Common myeloid progenitor, CD34-positive (primary cell): ENCODE measurements around the gene DDX39A.

Experiments
- CTCF ChIA-PET: fragments of 350-600 bp; sonication (Branson Sonifier 250); formaldehyde crosslinking; loops from one replicate; lab custom pipeline; 2021; ENCODE audit warnings: antibody characterized with exemption; lab: Charles Lee
- POLR2A ChIA-PET: fragments of 350-600 bp; sonication (Branson Sonifier 250); formaldehyde crosslinking; loops from one replicate; lab custom pipeline; 2021; ENCODE audit warnings: antibody characterized with exemption; lab: Charles Lee
- DNase-seq, 3 donors: peaks; one replicate each; pipeline versions ENCODE4 v3.0.0 to v3.0.0-alpha.2; 2013
- H3K27ac ChIP-seq, 2 experiments: 1 replicate in 1 of 2; 2 replicates in 1 of 2; pipeline ENCODE4 v1.7.0; 2013; ENCODE audit warnings: inconsistent platforms in 2 of 2, low read length in 2 of 2, mild to moderate bottlenecking in 2 of 2, low read depth in 1 of 2, moderate library complexity in 1 of 2; ENCODE audit not compliant: severe bottlenecking in 2 of 2, insufficient read depth in 1 of 2, poor library complexity in 1 of 2
- H3K27me3 ChIP-seq, 5 experiments: replicated peaks in 2 of 5; 1 replicate in 3 of 5; 2 replicates in 2 of 5; pipeline versions ENCODE4 v1.6.1 to v1.7.0; 2013; ENCODE audit warnings: low read length in 4 of 5, mild to moderate bottlenecking in 2 of 5, moderate library complexity in 2 of 5, inconsistent platforms in 1 of 5; ENCODE audit not compliant: insufficient read depth in 5 of 5, control insufficient read depth in 4 of 5
- H3K36me3 ChIP-seq, 4 experiments: 1 replicate in 2 of 4; 2 replicates in 2 of 4; pipeline versions ENCODE4 v1.6.1 to v1.7.0; 2013; ENCODE audit warnings: low read length in 3 of 4, control low read depth in 1 of 4, mild to moderate bottlenecking in 1 of 4; ENCODE audit not compliant: control insufficient read depth in 4 of 4, insufficient read depth in 4 of 4
- H3K4me1 ChIP-seq, 4 experiments: 1 replicate in 3 of 4; 2 replicates in 1 of 4; pipeline versions ENCODE4 v1.6.1 to v1.7.1; 2013; ENCODE audit warnings: low read length in 3 of 4, mild to moderate bottlenecking in 3 of 4, control low read depth in 1 of 4, inconsistent platforms in 1 of 4, moderate library complexity in 1 of 4; ENCODE audit not compliant: control insufficient read depth in 4 of 4, insufficient read depth in 4 of 4; ENCODE audit errors: control extremely low read depth in 1 of 4
- H3K4me3 ChIP-seq, 7 experiments: 1 replicate in 4 of 7; 2 replicates in 3 of 7; pipeline versions ENCODE4 v1.5.1 to v1.7.0; 2013; ENCODE audit warnings: mild to moderate bottlenecking in 7 of 7, low read length in 6 of 7, moderate library complexity in 6 of 7, inconsistent platforms in 2 of 7, low read depth in 2 of 7, control low read depth in 1 of 7; ENCODE audit not compliant: insufficient read depth in 4 of 7, control insufficient read depth in 1 of 7; ENCODE audit errors: extremely low read depth in 1 of 7
- H3K9me3 ChIP-seq, 5 experiments: 1 replicate in 4 of 5; 2 replicates in 1 of 5; pipeline versions ENCODE4 v1.6.1 to v1.7.1; 2013; ENCODE audit warnings: low read length in 4 of 5, mild to moderate bottlenecking in 2 of 5, inconsistent platforms in 1 of 5, low read depth in 1 of 5, moderate library complexity in 1 of 5; ENCODE audit not compliant: control insufficient read depth in 4 of 5, insufficient read depth in 2 of 5; ENCODE audit errors: control extremely low read depth in 1 of 5
- WGBS: methylation state at CpG from one replicate; pipeline ENCODE4 v1.1.5; 2013; ENCODE audit not compliant: insufficient coverage; 5-methylcytosine and 5-hydroxymethylcytosine counted together

DDX39A gene

DNA sequence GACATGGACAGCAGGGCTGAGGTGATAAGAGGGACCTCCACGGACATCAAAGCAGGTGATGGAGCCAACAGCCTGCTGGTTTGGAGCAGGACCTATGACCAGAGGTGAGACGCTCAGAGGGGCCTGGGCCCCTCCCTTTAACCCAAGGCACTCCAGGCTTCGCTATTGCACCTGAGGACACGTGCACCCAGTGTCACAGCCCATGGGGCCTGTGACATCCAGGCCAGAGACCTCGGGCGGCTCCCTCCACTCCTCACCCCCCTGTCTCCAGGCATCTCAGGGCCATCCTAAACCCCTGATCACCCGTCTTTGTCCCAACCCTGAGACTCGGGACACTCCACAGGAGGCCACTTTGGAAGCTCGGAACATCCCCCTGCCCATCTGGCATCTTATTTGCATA is 25.0 kb downstream of the DDX39A start:
- Histone ChIP-seq H3K27ac (no peak overlapping the region), H3K36me3 (peaks cover 10 to 79% (median 50%) of the 10 kb centered on the region in 4 experiments), H3K27me3 (no peaks in the 10 kb centered on the region), H3K4me1 (no peaks in the 10 kb centered on the region), H3K9me3 (no peaks in the 10 kb centered on the region), H3K4me3 (no peak overlapping the region)
- CTCF ChIA-PET, result interaction anchor here (1.6 kb wide), 1 partner anchor 10 kb away, joined by 4 read pairs; no protein-coding TSS in a partner anchor
- DNase-seq, result no peak
- POLR2A ChIA-PET, result interaction anchor here (0.7 to 1.9 kb wide), 2 partner anchors 12 to 33 kb away, joined by 5 to 6 read pairs; no protein-coding TSS in a partner anchor
- 96% methylated on average over 8 of the region's 9 CpGs for whole genome bisulfite sequencing

- POLR2A ChIA-PET, result interaction anchor here (0.6 to 1.3 kb wide), 3 partner anchors 9 to 32 kb away, joined by 3 to 6 read pairs (median 5); partner anchors contain the start of gene ADGRE5
- Histone ChIP-seq H3K4me3 (no peak overlapping the region), H3K27ac (no peak overlapping the region), H3K27me3 (no peaks in the 10 kb centered on the region), H3K9me3 (no peaks in the 10 kb centered on the region), H3K36me3 (peaks cover 10 to 77% (median 47%) of the 10 kb centered on the region in 4 experiments), H3K4me1 (peaks cover 0 to 2% (median 0%) of the 10 kb centered on the region in 4 experiments)
- DNase-seq, result no peak
- WGBS, result 94% methylated on average over 4 of the region's 5 CpGs
- CTCF ChIA-PET, result interaction anchor here (3.1 kb wide), 1 partner anchor 11 kb away, joined by 12 read pairs; no protein-coding TSS in a partner anchor
Measured at GRCh38 chr19:14393329-14393728, 25.8 kb downstream of the DDX39A start.

GRCh38 chr19:14391156-14391821 is 27.9 kb downstream of the DDX39A start:
- Histone ChIP-seq H3K27ac (no peak overlapping the region), H3K4me1 (peaks cover 0 to 2% (median 0%) of the 10 kb centered on the region in 4 experiments), H3K27me3 (no peaks in the 10 kb centered on the region), H3K9me3 (no peaks in the 10 kb centered on the region), H3K36me3 (peaks cover 10 to 68% (median 44%) of the 10 kb centered on the region in 4 experiments), H3K4me3 (no peak overlapping the region)
- CTCF ChIA-PET, result interaction anchor here (0.6 to 3.1 kb wide), 3 partner anchors 13 to 1594 kb away, joined by 3 to 12 read pairs (median 3); no protein-coding TSS in a partner anchor
- POLR2A ChIA-PET, result no interaction called here
- 96% methylated on average over 3 of the region's 10 CpGs for WGBS
- no peak for DNase-seq

DNA sequence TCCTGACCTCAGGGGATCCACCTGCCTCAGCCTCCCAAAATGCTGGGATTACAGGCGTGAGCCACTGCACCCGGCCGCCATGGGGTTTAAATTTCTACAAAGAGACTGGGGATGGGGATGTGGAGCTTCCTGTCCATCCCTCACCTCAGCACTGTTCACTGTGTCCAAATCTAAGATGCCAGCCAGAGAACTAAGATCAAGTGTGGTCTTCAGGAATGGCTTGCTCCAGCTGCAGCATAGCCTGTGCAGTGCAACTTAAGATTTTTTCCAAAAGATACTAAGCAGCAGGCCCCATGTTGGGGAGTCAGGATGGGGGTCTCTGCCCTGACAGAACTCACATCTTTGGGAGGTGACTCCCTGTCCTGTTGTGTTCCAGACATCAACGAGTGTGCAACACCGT is 28.6 kb downstream of the DDX39A start:
- H3K36me3 ChIP-seq, result peaks cover 8 to 61% (median 37%) of the 10 kb centered on the region in 4 experiments
- H3K9me3 ChIP-seq, result no peaks in the 10 kb centered on the region
- H3K27me3 ChIP-seq, result no peaks in the 10 kb centered on the region
- no peak overlapping the region for H3K4me3 ChIP-seq
- H3K4me1 ChIP-seq, result peaks cover 0 to 6% (median 5%) of the 10 kb centered on the region in 4 experiments
- 97% methylated on average over 5 of the region's 5 CpGs for WGBS
- DNase-seq, result no peak
- POLR2A ChIA-PET, result no interaction called here
- H3K27ac ChIP-seq, result no peak overlapping the region
- CTCF ChIA-PET, result interaction anchor here (3.1 kb wide), 1 partner anchor 14 kb away, joined by 12 read pairs; no protein-coding TSS in a partner anchor

DNA sequence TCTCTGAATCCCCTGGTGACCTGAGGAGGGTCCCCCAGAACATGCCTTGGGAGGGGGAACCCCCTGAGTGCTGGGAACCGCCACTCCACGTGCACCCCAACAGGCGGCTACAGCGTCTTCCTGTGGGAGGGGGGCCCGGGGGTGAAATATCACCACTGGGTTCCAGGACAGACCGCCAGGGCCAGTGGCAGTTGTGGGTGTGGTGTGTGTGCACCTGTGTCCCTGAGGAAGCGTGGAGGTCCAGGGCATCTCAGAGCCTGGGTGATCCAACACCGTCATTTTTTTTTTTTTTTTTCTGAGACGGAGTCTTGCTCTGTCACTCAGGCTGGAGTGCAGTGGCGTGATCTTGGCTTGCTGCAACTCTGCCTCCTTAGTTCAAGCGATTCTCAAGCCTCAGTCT is 33.6 kb downstream of the DDX39A start:
- Histone ChIP-seq H3K9me3 (no peaks in the 10 kb centered on the region), H3K4me3 (peak overlapping the region in 4 of 7 experiments; percentile 20 to 95 (median 46)), H3K4me1 (peaks cover 0 to 50% (median 44%) of the 10 kb centered on the region in 4 experiments), H3K27ac (peak overlapping the region; percentile 88 to 97), H3K36me3 (peaks cover 0 to 16% (median 4%) of the 10 kb centered on the region in 4 experiments), H3K27me3 (no peaks in the 10 kb centered on the region)
- 5% methylated on average over 10 of the region's 11 CpGs for WGBS
- ChIA-PET CTCF (interaction anchor here (0.9 kb wide), 1 partner anchor 22 kb away, joined by 3 read pairs; no protein-coding TSS in a partner anchor), POLR2A (interaction anchor here (0.7 kb wide), 1 partner anchor 10 kb away, joined by 3 read pairs; no protein-coding TSS in a partner anchor)
- DNase-seq, result no peak

- Histone ChIP-seq H3K4me3 (peak overlapping the region; percentile 18 to 95 (median 58)), H3K9me3 (no peaks in the 10 kb centered on the region), H3K4me1 (peaks cover 0 to 64% (median 59%) of the 10 kb centered on the region in 4 experiments), H3K27ac (peak overlapping the region; percentile 88 to 97), H3K27me3 (no peaks in the 10 kb centered on the region), H3K36me3 (peaks cover 0 to 8% (median 1%) of the 10 kb centered on the region in 4 experiments)
- DNase-seq, result peak; percentile 65 to 88 (median 82)
- ChIA-PET CTCF (interaction anchor here (1.1 to 2.6 kb wide), 5 partner anchors 11 to 23 kb away, joined by 4 to 9 read pairs (median 5); no protein-coding TSS in a partner anchor), POLR2A (interaction anchor here (0.6 to 2.2 kb wide), 4 partner anchors 9 to 1975 kb away, joined by 3 to 11 read pairs (median 5); no protein-coding TSS in a partner anchor)
- WGBS, result 3% methylated on average over 6 of the region's 10 CpGs
Measured at GRCh38 chr19:14383661-14384555, 35.2 kb downstream of the DDX39A start.
